DMS114 treated with DMSO at 0.1 percent for 48 hours (cell line): ENCODE results near the gene APPBP2.
"Not testable (repeated sequence)": the region's sequence is repeated elsewhere in the genome, so short reads cannot be mapped to it uniquely, and the experiment has no call there.

Experiments
- DNase-seq: peaks from one replicate; lab custom pipeline; 2025; ENCODE audit not compliant: unreplicated experiment; lab: John Stamatoyannopoulos, UW

Gene APPBP2

GRCh38 chr17:60496041-60496440 lies 30.0 kb downstream of the APPBP2 start:
- DNase-seq = no peak

DNA sequence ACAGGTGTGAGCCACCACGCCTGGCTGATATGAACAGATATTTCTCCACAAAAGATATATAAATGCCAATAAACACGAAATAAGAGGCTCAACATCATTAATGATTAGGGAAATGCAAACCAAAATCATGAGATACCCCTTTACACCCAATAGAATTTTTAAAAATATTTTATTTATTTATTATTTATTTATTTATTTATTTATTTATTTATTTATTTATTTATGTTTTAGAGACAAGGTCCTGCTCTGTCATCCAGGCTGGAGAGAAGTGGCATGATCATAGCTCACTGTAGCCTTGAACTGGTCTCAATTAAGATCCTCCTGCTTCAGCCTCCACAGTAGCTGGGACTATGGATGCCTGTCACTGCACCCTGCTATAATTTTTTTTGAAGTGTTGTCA lies 30.8 kb downstream of the APPBP2 start:
- no peak for DNase-seq

GRCh38 chr17:60493847-60494321 lies 32.2 kb downstream of the APPBP2 start:
- DNase-seq = no peak

DNA sequence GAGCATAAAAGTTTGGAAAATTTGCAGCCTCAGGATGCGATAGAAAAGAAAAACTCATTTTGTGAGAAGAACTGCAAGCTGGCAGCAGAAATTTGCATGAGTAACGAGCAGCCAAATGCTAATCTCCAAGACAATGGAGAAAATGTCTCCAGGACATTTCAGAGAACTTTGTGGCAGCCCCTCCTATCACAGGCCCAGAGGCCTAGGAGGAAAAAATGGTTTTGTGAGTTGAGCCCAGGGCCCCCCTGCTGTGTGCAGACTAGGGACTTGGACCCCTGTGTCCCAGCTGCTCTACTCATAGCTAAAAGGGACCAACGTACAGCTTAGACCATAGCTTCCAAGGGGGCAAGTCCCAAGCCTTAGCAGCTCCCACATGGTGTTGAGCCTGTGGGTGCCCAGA lies 34.3 kb downstream of the APPBP2 start:
- DNase-seq = no peak

- not testable (repeated sequence) for DNase-seq
Observed at GRCh38 chr17:60490594-60490993, 35.4 kb downstream of the APPBP2 start.

GRCh38 chr17:60481604-60482003 lies 44.4 kb downstream of the APPBP2 start:
- no peak for DNase-seq

GRCh38 chr17:60473788-60474187 lies 52.3 kb downstream of the APPBP2 start:
- no peak for DNase-seq

DNA sequence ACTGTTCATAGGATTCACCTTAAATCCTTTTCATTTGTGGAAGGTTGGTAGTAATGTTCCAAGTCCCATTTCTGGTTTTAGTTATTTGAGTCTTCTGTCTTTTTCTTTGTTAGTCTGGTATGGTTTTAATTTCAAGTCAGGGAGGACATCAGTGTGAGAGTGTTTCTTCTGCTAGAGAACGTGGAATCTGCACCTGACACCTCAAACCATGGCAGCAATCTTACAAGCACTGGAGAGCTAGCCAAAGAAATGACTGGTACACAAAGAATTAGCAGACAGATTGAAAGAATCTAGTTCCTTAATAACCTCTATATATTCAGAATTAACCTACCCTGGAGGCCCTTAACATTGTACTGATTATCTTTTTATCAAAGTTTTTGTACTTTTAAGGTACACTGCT lies 53.6 kb downstream of the APPBP2 start:
- no peak for DNase-seq

DNA sequence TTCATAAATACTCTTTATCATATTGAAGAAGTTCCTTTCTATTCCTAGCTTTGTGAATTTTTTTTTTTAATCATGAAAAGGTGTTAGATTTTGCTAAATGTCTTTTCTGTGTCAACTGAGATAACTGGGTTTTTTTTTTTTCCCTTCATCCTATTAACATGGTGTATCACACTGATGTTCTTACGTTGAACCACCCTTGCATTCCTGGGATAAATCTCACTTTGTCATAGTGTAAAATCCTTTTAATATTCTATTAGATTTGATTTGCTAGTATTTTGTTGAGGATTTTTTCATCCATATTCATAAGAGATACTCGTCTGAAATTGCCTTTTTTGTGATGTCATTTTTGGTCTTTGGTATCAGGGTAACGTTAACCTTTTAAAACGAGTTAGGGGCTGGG lies 54.6 kb downstream of the APPBP2 start:
- DNase-seq = no peak

DNA sequence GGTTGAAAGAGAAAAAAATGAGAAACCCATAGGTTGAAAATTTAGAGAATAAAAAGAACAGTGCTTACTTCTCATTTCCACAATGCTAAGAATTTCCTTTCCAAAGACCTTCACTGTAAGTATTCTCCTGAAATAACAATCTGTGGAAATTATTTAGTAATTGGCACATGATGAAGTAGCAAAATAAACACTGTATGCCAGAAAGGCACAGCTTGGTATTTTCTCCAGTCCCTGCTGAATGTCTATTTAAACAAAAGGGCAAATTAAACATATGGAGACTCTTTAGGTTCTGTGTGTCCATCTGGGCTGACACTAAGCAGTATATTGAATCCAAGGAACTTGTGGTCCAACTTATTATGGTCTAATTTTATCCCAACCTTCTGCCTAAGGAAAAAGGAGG lies 57.7 kb downstream of the APPBP2 start:
- no peak for DNase-seq

- no peak for DNase-seq
Observed at GRCh38 chr17:60464343-60464742, 61.7 kb downstream of the APPBP2 start.

DNA sequence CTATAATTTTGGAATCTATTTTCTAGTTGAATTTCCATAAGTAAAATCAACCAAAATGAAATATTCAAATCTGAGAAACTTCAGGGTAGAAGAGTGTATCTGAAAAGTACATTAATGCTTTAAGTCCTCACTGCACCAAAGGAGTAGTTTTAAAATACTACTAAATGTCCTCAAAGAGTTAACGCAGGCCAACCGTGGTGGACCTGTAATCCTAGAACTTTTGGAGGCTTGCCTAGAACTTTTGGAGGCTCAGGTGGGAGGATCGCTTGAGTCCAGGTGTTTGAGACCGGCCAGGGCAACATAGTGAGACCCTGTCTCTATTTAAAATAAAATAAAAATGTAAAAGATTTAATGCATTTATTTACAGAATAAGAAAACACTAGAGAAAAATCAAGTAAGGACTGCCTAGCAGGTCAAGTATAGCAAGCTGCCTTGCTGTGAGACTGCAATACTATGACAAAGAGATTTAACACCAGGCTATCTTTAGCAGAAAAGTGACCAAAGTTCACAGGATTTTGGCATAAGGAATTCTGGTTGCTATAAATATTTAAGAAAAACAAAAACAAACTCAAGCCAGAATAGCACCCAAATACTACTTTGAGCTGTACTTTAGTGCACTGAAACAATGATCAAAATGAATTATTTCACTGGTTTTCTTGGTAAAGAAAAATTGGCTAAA lies 62.7 kb downstream of the APPBP2 start:
- no peak for DNase-seq

GRCh38 chr17:60461584-60461983 lies 64.5 kb downstream of the APPBP2 start:
- no peak for DNase-seq

DNA sequence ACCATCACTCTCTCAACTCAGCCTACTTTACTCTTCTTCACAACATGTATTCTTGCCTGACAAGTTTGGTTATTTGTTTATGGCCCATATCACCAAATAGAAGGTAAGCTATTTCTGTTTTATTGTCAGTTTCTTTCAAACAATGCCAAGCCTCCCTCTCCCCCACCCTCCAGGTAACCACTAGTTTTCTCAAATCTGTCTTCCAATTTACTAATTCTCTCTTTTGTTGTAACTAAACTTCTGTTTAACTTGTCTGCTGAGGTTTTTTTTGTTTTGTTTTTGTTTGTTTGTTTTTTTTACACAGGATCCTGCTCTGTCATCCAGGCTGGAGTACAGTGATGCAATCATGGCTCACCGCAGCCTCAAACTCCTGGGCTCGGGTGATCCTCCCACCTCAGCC lies 68.9 kb downstream of the APPBP2 start:
- DNase-seq = no peak

- no peak for DNase-seq
Observed at GRCh38 chr17:60455378-60455777, 70.7 kb downstream of the APPBP2 start.

DNA sequence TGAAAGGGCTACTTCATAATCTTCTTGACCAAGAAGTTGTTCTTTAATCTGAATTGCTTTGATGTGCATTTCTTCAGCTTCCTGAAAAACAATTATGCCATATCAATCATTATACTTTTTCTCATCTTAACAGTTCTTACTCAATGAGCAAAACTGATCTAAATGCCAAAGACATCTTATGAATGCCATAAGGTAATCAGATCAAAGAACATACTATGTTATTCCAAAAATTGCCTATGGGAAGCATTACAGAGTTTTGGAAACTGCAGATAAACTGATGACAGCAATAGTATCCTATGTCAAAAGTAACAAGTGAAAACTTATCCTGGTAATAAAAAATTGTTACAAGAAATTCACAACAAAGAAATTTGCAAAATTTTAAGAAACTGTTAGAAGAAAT lies 74.1 kb downstream of the APPBP2 start:
- no peak for DNase-seq

DNA sequence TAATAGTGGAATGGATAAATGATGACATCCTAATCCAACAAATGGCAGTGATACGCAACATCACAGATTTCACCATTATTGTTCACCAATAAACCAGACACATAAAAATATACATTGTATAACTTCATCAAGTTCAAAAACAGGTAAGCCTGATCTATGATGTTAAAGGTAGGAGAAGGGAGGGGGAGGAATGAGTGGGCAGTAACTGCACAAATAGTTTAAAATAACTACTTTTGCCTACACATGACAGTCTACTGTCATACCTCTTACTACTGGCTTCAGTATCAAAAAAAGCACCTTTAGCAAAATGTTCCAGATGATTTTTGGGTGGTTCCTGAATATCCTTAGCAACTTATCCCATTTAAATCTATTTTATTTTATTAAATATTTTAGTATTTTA lies 75.0 kb downstream of the APPBP2 start:
- DNase-seq = no peak

DNA sequence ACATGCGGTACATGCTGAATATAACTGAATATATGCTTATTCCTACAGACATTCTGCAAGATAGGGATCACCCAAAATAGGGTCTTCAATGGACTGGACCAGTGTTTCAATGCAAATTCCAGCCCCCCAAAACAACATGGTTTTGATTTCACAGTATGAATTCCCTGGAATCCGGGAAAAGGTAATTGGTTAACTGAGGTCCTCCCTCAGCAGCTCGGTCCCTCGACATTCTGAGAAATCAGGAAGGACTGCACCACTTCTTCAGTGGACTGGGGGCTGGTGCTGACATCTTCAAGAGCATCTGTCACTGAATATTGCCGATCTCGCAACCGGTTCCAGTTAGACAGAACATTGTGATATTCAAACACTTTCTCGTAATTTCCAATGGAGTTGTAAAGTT lies 78.7 kb downstream of the APPBP2 start:
- DNase-seq = no peak

- DNase-seq = no peak
Observed at GRCh38 chr17:60445144-60445543, 80.9 kb downstream of the APPBP2 start.

GRCh38 chr17:60443713-60444112 lies 82.3 kb downstream of the APPBP2 start:
- DNase-seq = no peak

DNA sequence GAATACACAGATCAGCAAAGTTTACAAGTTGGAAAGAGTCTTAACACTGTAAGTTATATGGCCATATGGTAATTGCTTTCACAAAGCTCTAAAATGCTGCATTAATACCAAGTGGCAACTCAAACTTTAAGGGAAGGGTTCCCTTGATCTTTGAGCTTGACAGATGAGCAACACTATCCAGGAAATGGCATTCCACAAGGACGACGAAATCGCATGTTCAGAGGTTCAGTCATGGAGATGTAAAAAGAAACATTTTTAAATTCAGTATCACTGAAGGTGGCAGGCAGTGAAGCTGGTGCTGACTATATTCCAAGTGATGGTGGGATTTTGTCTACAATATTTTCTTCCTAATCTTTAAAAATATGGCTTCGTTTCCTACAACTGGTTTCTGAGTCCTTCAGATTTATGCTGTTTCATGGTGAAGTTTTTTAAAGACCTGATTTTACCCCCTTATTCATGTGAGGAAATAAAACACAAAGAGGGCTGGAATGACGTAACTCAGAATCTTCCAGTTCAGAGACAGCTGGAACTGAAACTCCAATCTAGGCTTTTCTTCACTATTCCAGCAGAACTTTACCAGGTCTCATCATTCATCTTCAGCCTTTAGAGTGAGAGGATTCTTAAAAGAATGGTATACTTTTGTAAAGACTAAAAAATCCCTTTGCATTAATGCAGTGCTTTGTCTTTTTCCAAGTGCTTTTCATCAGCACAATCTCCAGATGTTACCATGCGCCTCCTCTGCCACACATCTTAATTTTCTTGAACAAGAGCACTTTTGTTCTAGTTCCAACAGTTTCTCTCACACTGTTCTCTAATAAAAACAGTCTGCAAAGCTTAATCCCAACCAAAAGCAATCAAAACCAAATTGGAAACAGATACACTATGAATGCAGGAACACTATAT lies 83.5 kb downstream of the APPBP2 start:
- no peak for DNase-seq

DNA sequence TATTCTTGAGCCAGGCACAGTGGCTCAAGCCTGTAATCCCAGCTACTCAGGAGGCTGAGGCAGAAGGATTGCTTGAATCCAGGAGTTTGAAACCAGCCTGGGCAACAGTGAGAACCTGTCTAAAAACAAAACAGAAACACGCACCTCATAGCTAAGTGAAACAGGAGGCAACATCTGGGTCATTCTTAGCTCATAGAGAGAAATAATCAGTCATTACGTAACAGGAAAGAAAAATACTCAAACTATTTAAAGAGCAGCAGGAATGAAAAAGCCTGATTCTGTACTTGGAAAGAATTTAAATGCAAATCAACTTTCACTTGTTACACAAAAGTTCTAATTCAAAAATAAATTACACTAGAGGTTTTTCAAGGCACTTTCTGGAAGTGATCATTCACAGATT lies 86.5 kb downstream of the APPBP2 start:
- no peak for DNase-seq
